Measurements from ENCODE around the gene UBE2J2.
A peak's percentile ranks its signal among the peaks of the same experiment; 100 is the strongest.

UBE2J2 gene

DNA sequence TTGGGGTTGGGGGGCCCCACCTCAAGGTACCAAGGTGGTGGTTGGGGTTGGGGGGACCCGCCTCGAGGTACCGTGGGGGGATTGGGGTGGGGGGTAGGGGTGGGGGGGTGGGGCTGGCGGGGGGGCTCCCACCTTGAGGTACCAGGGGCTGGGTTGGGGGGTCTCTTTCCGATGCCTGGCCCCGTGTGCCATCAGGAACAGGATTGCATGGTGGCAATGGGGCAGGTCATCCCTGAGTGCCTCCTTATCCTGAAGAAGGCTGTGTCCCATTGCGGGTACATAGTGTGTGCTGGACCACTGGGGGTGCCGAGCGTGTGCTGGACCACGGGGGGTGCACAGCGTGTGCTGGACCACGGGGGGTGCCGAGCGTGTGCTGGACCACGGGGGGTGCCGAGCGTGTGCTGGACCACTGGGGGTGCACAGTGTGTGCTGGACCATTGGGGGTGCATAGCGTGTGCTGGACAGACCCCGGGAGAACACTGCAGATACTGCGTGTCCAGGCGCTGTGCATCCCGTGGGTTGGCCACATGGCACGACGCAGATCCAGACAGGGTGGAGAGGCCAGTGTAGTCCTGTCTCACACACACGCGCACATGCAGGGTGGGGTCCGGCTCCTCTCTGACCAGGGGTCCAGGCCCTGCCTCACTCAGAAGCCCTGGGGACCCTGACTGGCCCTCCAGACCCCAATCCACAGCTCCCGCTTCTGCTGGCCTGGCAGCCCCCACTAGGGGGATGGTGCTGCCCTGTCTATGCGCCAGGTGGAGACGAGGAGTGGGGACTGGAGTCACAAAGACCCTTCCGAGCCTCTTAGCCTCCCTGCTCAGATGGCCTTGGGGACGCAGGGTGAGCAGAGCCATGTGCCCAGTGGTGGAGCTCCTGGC, 10.8 kb upstream of the UBE2J2 start:
- H3K4me3 ChIP-seq (ENCODE audit: low read depth, low read length) = no peak overlapping the region
- H3K4me1 ChIP-seq = peaks cover 3% of the 10 kb centered on the region
- peak; percentile 16 for DNase-seq
- no peaks in the 10 kb centered on the region for H3K36me3 ChIP-seq
- no peaks in the 10 kb centered on the region for H3K9me3 ChIP-seq
- peaks cover 9% of the 10 kb centered on the region for H3K27me3 ChIP-seq
- TF ChIP-seq, protein P1, sequence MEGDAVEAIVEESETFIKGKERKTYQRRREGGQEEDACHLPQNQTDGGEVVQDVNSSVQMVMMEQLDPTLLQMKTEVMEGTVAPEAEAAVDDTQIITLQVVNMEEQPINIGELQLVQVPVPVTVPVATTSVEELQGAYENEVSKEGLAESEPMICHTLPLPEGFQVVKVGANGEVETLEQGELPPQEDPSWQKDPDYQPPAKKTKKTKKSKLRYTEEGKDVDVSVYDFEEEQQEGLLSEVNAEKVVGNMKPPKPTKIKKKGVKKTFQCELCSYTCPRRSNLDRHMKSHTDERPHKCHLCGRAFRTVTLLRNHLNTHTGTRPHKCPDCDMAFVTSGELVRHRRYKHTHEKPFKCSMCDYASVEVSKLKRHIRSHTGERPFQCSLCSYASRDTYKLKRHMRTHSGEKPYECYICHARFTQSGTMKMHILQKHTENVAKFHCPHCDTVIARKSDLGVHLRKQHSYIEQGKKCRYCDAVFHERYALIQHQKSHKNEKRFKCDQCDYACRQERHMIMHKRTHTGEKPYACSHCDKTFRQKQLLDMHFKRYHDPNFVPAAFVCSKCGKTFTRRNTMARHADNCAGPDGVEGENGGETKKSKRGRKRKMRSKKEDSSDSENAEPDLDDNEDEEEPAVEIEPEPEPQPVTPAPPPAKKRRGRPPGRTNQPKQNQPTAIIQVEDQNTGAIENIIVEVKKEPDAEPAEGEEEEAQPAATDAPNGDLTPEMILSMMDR (IDR thresholded peaks at IDR 0.05; ENCODE audit: low read depth, low read length) = no peak

DNA sequence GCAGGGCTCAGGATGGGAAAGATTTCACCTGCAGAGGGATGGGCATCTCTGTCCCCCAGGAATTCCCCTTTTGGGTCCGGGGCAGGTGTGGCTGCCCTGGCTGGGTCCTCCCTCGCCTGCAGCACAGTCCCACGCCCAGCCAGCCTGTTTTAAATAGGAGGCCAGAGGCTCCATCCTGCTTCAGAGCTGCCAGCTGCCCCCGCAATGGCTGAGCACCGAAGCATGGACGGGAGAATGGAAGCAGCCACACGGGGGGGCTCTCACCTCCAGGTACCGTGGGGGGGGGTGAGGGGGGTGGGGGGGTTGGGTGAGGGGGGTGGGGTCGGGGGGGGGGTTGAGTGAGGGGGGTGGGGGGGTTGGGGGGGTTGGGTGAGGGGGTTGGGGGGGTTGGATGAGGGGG, 10.2 kb upstream of the UBE2J2 start:
- peak; percentile 64 for DNase-seq
- no peaks in the 10 kb centered on the region for H3K36me3 ChIP-seq
- H3K27me3 ChIP-seq = peaks cover 9% of the 10 kb centered on the region
- TF ChIP-seq, protein P1 (IDR thresholded peaks at IDR 0.05; ENCODE audit: low read depth, low read length) = no peak
- no peaks in the 10 kb centered on the region for H3K9me3 ChIP-seq
- peaks cover 3% of the 10 kb centered on the region for H3K4me1 ChIP-seq
- H3K4me3 ChIP-seq (ENCODE audit: low read depth, low read length) = no peak overlapping the region

DNA sequence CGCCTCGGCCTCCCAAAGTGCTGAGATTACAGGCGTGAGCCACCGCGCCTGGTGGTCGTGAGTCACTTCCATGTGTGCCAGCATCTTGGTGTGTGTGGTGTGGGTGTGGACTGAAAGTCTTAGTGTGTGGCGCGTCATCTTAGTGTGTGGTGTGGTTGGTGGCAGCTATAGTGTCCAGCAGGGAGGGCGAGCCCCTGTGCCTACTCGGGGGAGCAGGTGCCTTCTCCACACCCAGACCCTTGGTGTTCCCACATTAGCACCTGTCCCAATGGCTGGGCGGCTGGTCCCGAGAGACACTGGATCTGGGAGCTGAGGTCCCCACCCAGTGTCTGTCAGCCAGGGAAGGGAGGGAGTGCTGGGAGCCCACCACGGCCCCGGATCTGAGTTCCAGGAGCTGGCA, 9.3 kb upstream of the UBE2J2 start:
- Histone ChIP-seq H3K9me3 (no peaks in the 10 kb centered on the region), H3K36me3 (no peaks in the 10 kb centered on the region), H3K4me3 (ENCODE audit: low read depth, low read length) (no peak overlapping the region), H3K27me3 (peaks cover 9% of the 10 kb centered on the region), H3K4me1 (peaks cover 3% of the 10 kb centered on the region)
- no peak for DNase-seq
- TF ChIP-seq, protein P1 (IDR thresholded peaks at IDR 0.05; ENCODE audit: low read depth, low read length) = no peak

DNA sequence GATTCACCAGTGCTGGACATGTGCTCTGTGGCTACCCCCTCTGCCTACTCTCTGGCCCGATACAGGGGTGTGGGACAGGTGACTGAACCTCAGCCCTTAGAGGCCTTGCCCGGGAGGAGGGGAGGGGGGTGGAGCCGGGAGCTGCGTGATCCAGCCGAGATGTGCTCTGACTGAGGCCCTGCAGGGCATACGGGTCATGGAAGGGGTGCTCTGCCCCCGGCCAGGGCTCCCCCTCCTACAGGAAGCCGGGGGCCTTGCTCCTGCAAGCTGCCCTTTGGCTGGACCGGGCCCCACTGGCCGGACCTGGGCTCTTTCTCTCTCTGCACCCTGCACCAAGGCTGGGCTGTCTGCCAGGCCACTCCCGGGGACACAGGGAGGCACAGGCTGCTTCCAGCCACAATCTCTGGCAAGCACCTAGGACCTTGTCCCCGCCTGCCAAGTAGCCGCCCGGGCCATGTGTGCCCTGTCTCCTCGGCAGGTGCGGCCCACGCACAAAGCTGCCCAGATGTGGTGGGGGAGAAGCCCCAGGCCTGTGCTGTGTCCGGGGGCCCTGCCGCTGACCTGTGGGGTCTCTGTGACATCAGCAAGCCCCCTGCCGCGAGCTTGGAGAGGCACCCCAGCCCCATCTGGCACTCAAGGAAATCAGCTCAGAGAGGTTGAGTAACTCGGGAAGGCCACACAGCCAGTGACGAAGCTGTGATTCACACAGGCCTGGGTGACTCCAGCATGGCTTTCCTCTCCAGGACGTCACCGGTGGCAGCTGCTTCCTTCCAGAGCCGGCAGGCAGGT, 8.1 kb upstream of the UBE2J2 start:
- no peak for DNase-seq
- TF ChIP-seq, protein P1 (IDR thresholded peaks at IDR 0.05; ENCODE audit: low read depth, low read length) = no peak
- Histone ChIP-seq H3K9me3 (no peaks in the 10 kb centered on the region), H3K4me1 (peaks cover 3% of the 10 kb centered on the region), H3K27me3 (no peaks in the 10 kb centered on the region), H3K36me3 (no peaks in the 10 kb centered on the region), H3K4me3 (ENCODE audit: low read depth, low read length) (no peak overlapping the region)

DNA sequence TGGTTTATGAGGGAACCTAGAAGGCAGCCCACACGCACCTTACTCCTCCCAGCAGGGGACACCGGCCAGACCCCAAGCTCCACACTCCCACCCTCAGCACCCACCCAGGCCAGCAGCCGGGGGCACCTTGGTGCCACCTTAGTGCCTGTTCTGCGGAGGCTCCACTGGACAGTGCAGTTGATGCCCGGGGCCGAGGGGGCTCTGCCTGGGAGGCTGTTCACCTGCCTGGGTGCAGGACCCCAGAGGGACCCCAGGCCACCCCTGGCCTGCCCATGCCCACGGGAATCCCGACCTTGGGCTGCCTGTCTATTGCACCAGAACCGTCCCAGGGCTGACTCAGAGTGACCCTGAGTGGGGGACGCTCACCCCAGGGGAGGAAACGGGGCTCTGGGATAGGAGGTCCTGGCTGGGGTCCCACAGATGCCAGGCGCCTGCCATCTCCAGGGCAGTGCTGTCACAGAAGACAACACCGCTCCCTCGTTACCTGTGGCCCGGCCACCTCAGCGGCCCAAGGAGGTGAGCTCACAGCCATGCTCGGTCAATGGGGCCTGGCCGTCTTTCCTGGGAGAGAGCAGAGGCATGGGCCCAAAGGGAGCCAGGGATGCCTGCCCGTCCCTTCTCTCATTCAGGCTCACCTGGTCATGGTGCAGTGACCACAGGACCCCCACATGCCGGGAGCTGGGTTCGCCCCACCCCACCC, 7.3 kb upstream of the UBE2J2 start:
- Histone ChIP-seq H3K4me3 (ENCODE audit: low read depth, low read length) (no peak overlapping the region), H3K27me3 (no peaks in the 10 kb centered on the region), H3K4me1 (peaks cover 3% of the 10 kb centered on the region), H3K9me3 (no peaks in the 10 kb centered on the region), H3K36me3 (no peaks in the 10 kb centered on the region)
- TF ChIP-seq, protein P1 (IDR thresholded peaks at IDR 0.05; ENCODE audit: low read depth, low read length) = no peak
- DNase-seq = no peak

Data from BE2C (cell line).